GM19043 (cell line): ENCODE data around the gene CCDC171.

ENCODE experiments used
- ATAC-seq: cut with Tn5 transposase; IDR thresholded peaks from one replicate; pipeline ENCODE4 v1.9.1; 2021; ENCODE audit warnings: low read depth; ENCODE audit not compliant: unreplicated experiment

The CCDC171 gene

DNA sequence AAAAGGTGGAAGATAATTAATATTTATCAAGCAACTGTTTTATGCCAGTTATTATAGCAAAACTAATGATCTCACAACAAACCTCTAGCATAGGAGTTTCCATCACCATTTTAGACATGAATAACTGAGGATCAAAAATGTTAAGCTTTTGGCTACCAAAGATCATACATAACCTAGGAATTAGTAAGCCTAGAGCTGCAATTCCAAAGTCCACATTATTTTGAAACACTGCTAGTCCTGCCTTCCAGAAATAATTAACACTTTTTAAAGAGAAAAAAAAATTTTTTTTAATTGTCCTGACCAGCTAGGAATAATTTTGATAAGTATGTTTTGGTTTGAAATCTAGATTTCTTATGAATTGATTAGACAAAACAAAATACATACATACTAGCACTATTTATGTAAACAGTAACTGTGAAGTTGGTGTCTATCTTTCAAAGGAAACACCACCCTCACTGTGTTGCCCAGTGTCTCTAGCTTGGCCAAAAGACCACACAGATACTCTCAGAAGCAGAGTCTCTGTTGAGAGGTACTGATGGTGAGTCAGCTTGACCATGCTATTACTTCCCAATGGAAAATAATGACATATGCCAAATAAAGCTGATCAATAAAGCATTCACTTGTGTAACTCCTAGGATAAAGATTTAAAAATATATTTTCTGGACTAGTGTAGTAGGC is 422.4 kb downstream of the CCDC171 start:
- ATAC-seq, result no peak

DNA sequence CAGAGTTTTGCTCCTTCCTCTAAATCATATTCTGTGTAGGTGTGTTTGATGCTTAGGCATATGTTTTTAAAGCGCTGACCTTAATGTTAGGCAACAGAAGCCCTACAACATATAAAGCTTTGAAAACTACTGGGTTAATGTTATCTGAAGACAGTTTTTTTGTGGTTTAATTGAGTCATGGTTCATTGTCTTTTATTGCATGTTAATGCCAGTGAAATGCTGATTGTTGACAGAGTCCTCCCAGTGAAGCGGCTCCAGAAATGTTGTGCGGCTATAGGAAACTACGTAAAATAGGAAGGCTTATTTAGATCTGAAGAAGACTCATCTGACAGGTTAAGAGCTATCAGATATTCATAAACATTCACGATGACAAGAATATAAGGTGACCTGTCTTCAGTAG is 424.6 kb downstream of the CCDC171 start:
- no peak for ATAC-seq

- no peak for ATAC-seq
Observed at GRCh38 chr9:15982182-15982581, 429.3 kb downstream of the CCDC171 start.

GRCh38 chr9:15999422-16000339 is 446.8 kb downstream of the CCDC171 start:
- no peak for ATAC-seq

GRCh38 chr9:16000811-16001210 is 448.0 kb downstream of the CCDC171 start:
- ATAC-seq, result no peak

DNA sequence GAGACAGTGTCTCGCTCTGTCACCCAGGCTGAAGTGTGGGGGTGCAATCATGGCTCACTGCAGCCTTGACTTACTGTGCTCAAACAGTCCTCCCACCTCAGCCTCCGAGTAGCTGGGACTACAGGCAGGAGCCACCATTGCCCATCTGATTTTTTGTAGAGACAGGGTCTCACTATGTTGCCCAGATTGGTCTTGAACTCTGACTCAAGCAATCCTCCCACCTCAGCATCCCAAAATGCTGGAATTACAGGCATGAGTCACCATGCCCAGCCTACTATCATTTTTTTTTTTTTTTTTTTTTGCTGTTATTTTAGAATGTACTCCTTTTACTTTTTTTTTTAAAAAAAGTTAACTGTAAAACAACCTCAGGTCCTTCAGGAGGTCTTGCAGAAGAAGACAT is 449.0 kb downstream of the CCDC171 start:
- ATAC-seq, result no peak

DNA sequence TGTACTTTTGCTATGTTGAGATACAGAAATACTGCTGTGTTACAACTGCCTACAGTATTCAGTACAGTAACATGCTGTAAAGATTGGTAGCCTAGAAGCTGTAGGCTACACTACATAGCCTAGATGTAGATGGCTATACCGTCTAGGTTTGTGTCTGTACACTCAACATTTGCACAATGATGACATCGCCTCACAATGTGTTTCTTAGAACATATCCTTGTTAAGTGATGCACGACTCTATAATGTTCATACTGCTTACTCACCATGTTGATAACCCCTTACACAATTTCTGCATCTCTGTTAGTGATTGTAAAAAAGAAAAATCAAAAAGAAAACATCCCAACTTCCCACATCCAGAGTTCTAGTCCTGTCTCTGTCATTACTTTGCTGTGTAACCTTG is 450.0 kb downstream of the CCDC171 start:
- ATAC-seq, result no peak

DNA sequence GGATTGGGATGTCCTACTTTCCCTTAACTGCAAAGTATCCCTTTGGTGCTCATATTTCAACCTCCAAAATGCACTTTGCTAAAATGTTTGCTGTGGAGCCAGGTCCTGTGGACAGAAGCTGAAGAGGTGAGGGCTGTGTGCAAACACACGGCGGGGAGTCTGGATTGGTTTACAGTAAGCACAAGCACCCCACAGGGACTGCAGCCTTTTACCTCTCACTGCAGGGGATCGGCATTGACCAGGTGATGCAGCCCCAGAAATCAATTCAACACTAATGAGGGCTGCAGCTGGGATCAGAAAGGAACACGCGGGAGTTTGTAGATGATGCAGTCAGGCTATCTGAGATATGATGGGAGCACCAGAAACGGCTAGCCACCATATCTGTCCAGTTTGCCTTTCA is 450.9 kb downstream of the CCDC171 start:
- no peak for ATAC-seq

- no peak for ATAC-seq
Observed at GRCh38 chr9:16004613-16005012, 451.8 kb downstream of the CCDC171 start.

DNA sequence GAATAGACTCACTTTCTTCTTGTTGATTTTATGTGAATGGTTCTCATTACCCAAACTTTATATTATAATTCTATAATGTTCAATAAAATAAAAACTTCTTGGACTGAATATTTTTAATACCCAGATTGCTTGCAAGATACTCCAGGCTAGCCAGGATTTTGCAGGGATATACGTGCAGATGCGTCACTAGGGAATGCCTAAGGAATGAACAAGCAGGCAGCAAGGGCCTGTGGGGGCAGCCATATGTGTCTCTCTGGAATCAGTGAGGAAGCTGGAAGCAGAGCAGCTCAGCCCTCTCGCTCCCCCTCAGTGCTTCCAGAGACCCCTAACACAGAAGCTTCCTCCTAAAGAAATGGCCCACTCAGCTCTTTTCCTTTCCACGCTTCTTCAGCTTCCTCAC is 457.4 kb downstream of the CCDC171 start:
- no peak for ATAC-seq

DNA sequence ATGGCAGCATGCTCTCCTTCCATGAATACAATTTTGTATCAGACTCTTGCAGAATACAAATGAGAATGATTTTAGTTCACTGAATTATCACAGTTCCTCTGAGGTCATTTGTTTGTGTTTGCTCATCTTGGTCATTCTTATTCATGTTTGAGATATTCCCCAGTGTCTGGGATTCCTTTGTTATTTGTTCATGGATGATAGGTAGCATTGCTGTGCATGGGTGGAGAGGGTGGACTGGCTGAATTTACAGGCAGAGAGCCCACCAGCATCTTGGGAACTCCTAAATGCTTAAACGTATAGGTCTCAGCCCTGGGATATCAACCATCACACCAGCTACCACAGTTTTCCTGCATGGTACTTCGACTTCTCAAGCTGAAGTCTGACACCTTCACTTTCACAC is 459.8 kb downstream of the CCDC171 start:
- no peak for ATAC-seq

DNA sequence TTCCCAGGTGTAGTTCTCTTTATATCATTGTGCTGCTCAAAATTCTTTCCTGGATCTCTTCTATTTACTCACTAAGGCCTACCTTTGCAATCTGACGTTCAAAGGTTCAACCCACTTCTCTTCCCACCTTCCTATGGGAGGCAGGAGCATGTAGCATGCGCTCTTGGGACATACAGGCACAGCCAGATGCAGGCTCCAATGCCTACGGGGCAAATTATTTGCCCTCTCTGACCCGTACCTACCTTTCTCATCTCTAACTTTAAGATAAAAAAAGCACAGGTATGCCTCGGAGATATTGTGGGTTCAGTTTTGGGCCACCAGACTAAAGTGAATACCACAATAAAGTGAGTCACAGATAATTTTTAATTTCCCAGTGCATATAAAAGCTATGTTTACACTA is 460.5 kb downstream of the CCDC171 start:
- ATAC-seq, result no peak

DNA sequence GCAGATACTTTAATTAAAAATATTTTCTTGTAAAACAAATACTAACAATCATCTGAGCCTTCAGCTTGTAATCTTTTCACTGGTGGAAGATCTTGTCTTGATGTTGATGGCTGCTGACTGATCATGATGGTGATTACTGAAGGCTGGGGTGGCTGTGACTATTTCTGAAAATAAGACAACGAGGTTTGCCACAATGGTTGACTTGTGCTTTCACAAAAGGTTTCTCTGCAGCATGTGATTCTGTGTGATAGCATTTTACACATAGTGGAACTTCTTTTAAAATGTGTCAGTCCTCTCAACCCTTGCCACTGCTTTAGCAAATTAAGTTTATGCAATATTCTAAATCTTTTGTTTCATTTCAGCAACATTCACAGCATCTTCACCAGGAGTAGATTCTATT is 461.0 kb downstream of the CCDC171 start:
- ATAC-seq, result no peak

DNA sequence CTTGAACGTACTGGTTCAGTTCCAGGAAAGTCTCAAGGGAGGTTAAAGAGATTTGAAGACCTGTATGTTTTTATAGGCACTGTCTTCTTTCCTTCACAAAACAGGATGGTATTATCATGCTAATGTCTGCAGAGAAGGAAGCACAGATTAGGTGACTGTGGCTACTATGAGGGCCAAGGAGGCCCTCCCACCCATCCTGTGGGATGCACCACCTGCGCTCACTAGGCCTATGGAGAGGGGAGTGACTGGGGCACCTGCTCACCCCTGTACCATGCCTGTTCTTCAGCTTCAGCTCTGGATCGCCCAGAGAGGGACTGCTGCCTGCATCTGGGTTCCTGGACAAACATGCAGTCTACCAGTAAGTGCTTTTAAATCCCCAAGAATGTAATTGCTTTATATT is 469.4 kb downstream of the CCDC171 start:
- no peak for ATAC-seq

- no peak for ATAC-seq
Observed at GRCh38 chr9:16023446-16023845, 470.6 kb downstream of the CCDC171 start.
